Mesendoderm (in vitro differentiated cells): ENCODE data around the gene CCDC158.

Experiments used
- DNase-seq: peaks from one replicate; pipeline ENCODE4 v3.0.0; 2013
- H2AK5ac ChIP-seq: 2 replicates; pipeline ENCODE4 v1.6.1; 2013; ENCODE audit warnings: low read length, inconsistent platforms
- H2BK120ac ChIP-seq: 2 replicates; pipeline ENCODE4 v1.6.1; 2013; ENCODE audit warnings: low read depth, mild to moderate bottlenecking, low read length, moderate library complexity, mixed read lengths
- H2BK15ac ChIP-seq: replicated peaks from 2 replicates; pipeline ENCODE4 v1.6.1; 2013; ENCODE audit warnings: low read depth, mild to moderate bottlenecking, moderate library complexity
- H2BK5ac ChIP-seq: 2 replicates; pipeline ENCODE4 v1.6.1; 2013; ENCODE audit warnings: low read length, inconsistent platforms
- H3K18ac ChIP-seq: 2 replicates; pipeline ENCODE4 v1.6.1; 2013; ENCODE audit warnings: mild to moderate bottlenecking, low read length, mixed read lengths
- H3K23ac ChIP-seq: one replicate; pipeline ENCODE4 v1.6.1; 2013; ENCODE audit warnings: low read length
- H3K27ac ChIP-seq: 2 replicates; pipeline ENCODE4 v1.5.1; 2013; ENCODE audit warnings: low read depth, mild to moderate bottlenecking, inconsistent platforms, low read length, moderate library complexity
- H3K27me3 ChIP-seq: 2 replicates; pipeline ENCODE4 v1.6.1; 2013; ENCODE audit warnings: low read length, control low read depth, mild to moderate bottlenecking, inconsistent platforms; ENCODE audit not compliant: insufficient read depth, poor library complexity
- H3K36me3 ChIP-seq: 2 replicates; pipeline ENCODE4 v1.6.1; 2013; ENCODE audit warnings: low read length, inconsistent platforms; ENCODE audit not compliant: control insufficient read depth, insufficient read depth
- H3K4ac ChIP-seq: one replicate; pipeline ENCODE4 v1.6.1; 2013; ENCODE audit warnings: low read depth, mild to moderate bottlenecking, low read length, moderate library complexity
- H3K4me1 ChIP-seq: 2 replicates; pipeline ENCODE4 v1.6.1; 2013; ENCODE audit warnings: low read depth, low read length, inconsistent platforms; ENCODE audit not compliant: control insufficient read depth
- H3K4me2 ChIP-seq: 2 replicates; pipeline ENCODE4 v1.6.1; 2013; ENCODE audit warnings: low read length
- H3K4me3 ChIP-seq: 2 replicates; pipeline ENCODE4 v1.5.1; 2013; ENCODE audit warnings: mild to moderate bottlenecking, low read length
- H3K56ac ChIP-seq: one replicate; pipeline ENCODE4 v1.6.1; 2013; ENCODE audit warnings: low read length
- H3K79me1 ChIP-seq: 2 replicates; pipeline ENCODE4 v1.6.1; 2013; ENCODE audit warnings: low read length, inconsistent platforms
- H3K79me2 ChIP-seq: 2 replicates; pipeline ENCODE4 v1.6.1; 2013; ENCODE audit warnings: mild to moderate bottlenecking, low read length; ENCODE audit not compliant: control insufficient read depth, insufficient read depth
- H3K9ac ChIP-seq: 2 replicates; pipeline ENCODE4 v1.6.1; 2013; ENCODE audit warnings: low read length, inconsistent platforms
- H4K5ac ChIP-seq: one replicate; pipeline ENCODE4 v1.6.1; 2013; ENCODE audit warnings: low read length
- H4K8ac ChIP-seq: one replicate; pipeline ENCODE4 v1.6.1; 2013; ENCODE audit warnings: low read depth, mild to moderate bottlenecking, control low read depth, low read length, moderate library complexity
- WGBS: extraction: QIAGEN DNeasy Blood & Tissue Kit; methylation state at CpG from one replicate; pipeline ENCODE4 v1.1.7; 2013; ENCODE audit warnings: low lambda C conversion rate, missing lambda C conversion rate; ENCODE audit not compliant: insufficient coverage; ENCODE audit errors: extremely low coverage; 5-methylcytosine and 5-hydroxymethylcytosine counted together

CCDC158 gene

DNA sequence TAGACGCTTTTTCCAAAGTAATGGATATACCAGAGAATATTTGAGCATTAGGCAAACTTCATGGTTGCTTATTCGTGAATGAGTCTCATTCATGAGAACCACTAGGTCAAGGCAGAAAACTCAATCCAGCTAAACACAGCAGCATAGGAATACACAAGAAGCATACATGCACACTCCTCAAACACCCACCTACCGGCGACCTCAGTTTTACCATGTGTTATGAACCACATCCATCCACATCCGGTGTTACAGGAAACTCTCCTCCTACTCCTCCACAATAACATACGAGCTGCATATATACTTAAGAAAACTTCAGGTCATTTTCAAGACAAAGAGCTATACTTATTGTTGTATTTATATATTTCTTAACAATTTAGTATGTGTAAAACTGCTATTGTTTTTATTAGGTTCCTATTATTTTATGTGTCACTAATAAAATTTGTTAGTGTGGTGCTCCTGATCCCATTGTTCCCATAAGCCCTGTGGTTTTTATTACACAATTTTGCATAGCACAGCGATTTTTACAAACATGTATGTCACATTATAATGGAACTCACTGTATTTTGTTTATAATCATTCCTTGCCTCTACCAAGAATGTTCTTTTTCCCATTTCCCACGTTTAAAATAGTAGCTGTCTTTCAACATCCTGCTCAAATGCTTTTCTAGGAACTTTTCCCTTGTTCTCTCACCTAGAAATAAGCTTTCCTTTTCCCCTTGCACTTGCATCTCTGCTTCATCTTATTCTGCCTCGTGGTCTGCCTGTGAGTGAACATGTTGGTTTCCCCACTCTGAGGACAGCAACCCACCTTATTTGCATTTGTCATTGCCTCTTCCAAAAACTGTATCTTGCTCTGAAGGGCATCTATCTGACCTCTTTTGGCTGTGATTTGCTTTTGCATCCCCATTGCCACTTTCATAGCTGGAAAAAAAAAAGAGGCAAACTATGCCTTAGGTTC, 66.1 kb downstream of the CCDC158 start:
- no peaks in the 10 kb centered on the region for H3K79me2 ChIP-seq
- H3K56ac ChIP-seq: no peak overlapping the region
- DNase-seq: no peak
- no peak overlapping the region for H2BK120ac ChIP-seq
- no peak overlapping the region for H4K5ac ChIP-seq
- no peak overlapping the region for H3K4ac ChIP-seq
- no peak overlapping the region for H2BK5ac ChIP-seq
- H3K4me1 ChIP-seq: no peaks in the 10 kb centered on the region
- H3K27ac ChIP-seq: no peak overlapping the region
- H3K23ac ChIP-seq: no peak overlapping the region
- no peak overlapping the region for H3K18ac ChIP-seq
- H2AK5ac ChIP-seq: no peak overlapping the region
- no peak overlapping the region for H4K8ac ChIP-seq
- no CpG with 5 or more reads among the region's 9 CpGs for WGBS
- H2BK15ac ChIP-seq: no peak overlapping the region
- no peaks in the 10 kb centered on the region for H3K27me3 ChIP-seq
- H3K4me2 ChIP-seq: no peak overlapping the region
- no peak overlapping the region for H3K4me3 ChIP-seq
- H3K9ac ChIP-seq: no peak overlapping the region
- no peaks in the 10 kb centered on the region for H3K79me1 ChIP-seq
- H3K36me3 ChIP-seq: no peaks in the 10 kb centered on the region

DNA sequence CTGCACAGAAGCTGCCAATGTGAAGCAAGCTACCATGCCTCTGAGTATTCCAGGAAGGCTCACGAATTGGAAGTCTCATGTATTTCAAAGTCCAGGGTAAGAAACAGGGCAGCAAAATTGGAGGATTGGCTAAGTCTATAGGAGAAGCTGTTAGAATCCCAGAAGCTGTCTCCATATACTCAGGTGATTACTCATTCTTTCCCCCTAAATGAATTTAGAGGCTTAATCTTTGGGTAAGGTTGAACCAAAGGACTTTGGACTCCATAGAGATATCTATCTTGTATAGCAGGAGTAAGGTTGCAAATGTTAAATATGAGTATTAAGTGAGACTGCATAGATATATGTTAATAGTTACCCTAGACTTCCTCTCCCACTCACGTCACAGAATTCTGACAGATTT, 78.1 kb downstream of the CCDC158 start:
- Histone ChIP-seq H3K27me3 (no peaks in the 10 kb centered on the region), H3K23ac (no peak overlapping the region), H3K4me2 (no peak overlapping the region), H2BK5ac (no peak overlapping the region), H3K18ac (no peak overlapping the region), H3K56ac (no peak overlapping the region), H3K4me3 (no peak overlapping the region), H3K9ac (no peak overlapping the region), H4K5ac (no peak overlapping the region), H3K27ac (no peak overlapping the region), H2BK120ac (no peak overlapping the region), H3K79me1 (no peaks in the 10 kb centered on the region), H3K79me2 (no peaks in the 10 kb centered on the region), H3K4ac (no peak overlapping the region), H4K8ac (no peak overlapping the region), H3K4me1 (no peaks in the 10 kb centered on the region), H2AK5ac (no peak overlapping the region), H2BK15ac (no peak overlapping the region), H3K36me3 (no peaks in the 10 kb centered on the region)
- DNase-seq: no peak
- WGBS: no CpG with 5 or more reads among the region's 2 CpGs

DNA sequence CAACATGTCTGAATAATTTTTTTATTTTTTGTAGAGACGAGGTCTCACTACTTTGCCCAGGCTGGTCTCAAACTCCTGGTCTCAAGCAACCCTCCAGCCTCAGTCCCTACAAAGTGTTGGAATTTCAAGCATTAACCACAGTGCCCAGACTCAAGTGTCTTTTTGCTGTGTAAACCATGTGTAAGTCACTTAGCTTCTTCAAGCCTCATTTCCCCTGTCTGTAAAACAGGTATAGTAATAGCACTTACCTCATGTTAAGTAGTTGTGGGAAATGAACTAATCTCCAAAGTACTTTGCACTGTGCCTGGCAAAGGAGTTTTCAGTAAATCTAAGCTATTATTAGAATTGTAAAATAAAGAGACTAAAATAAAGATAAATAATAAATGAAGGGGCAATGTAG, 78.8 kb downstream of the CCDC158 start:
- H3K18ac ChIP-seq: no peak overlapping the region
- no CpG with 5 or more reads among the region's 1 CpG for WGBS
- no peak overlapping the region for H4K5ac ChIP-seq
- no peak overlapping the region for H3K4ac ChIP-seq
- no peaks in the 10 kb centered on the region for H3K27me3 ChIP-seq
- no peak overlapping the region for H3K56ac ChIP-seq
- H2AK5ac ChIP-seq: no peak overlapping the region
- H4K8ac ChIP-seq: no peak overlapping the region
- no peaks in the 10 kb centered on the region for H3K79me2 ChIP-seq
- no peak overlapping the region for H3K27ac ChIP-seq
- H3K79me1 ChIP-seq: no peaks in the 10 kb centered on the region
- H3K23ac ChIP-seq: no peak overlapping the region
- no peak overlapping the region for H2BK15ac ChIP-seq
- no peak overlapping the region for H2BK120ac ChIP-seq
- H3K36me3 ChIP-seq: no peaks in the 10 kb centered on the region
- H3K4me1 ChIP-seq: no peaks in the 10 kb centered on the region
- H2BK5ac ChIP-seq: no peak overlapping the region
- no peak overlapping the region for H3K9ac ChIP-seq
- no peak for DNase-seq
- no peak overlapping the region for H3K4me2 ChIP-seq
- H3K4me3 ChIP-seq: no peak overlapping the region

DNA sequence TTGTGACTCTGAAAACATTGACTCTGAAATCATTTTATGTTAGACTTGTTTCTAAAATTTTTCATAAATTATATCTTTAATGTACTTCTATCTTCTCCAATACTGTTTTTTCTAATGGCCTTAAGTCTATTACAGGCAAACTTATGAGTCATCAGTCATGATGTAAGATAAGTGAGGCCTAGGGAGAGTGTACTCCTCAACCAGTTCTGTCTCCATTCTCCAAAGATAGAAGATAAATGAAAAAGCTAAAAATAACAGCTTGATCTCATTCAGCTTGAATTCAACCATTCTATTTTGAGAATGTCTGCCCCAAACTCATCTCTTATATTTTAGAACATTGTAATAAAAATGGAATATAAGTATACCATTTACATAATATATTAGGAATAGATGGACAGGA, 79.9 kb downstream of the CCDC158 start:
- Histone ChIP-seq H3K79me1 (no peaks in the 10 kb centered on the region), H3K18ac (no peak overlapping the region), H3K27me3 (no peaks in the 10 kb centered on the region), H3K4me2 (no peak overlapping the region), H2BK5ac (no peak overlapping the region), H3K56ac (no peak overlapping the region), H3K23ac (no peak overlapping the region), H2AK5ac (no peak overlapping the region), H3K4me1 (no peaks in the 10 kb centered on the region), H2BK15ac (no peak overlapping the region), H3K4ac (no peak overlapping the region), H3K27ac (no peak overlapping the region), H2BK120ac (no peak overlapping the region), H3K9ac (no peak overlapping the region), H4K8ac (no peak overlapping the region), H3K79me2 (no peaks in the 10 kb centered on the region), H4K5ac (no peak overlapping the region), H3K4me3 (no peak overlapping the region), H3K36me3 (no peaks in the 10 kb centered on the region)
- no peak for DNase-seq

DNA sequence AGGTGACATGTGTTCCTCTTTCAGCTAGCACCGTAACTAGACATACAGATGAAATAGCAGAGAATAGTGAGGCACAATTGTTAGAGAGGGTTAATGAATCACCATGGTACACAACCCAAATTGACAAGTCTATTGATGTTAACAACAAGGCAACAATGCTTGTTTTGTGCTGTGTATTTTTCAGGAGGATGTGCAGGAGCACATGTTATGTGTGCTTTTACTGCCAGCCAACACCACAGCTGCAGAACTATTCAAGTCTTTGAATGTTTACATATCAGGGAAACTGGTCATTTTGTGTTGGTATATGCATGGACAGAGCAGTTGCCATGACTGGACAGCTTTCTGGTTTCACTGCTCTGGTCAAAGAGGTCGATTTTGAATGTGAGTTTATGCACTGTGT, 81.6 kb downstream of the CCDC158 start:
- H4K8ac ChIP-seq: no peak overlapping the region
- no peak for DNase-seq
- H3K4me3 ChIP-seq: no peak overlapping the region
- H3K9ac ChIP-seq: no peak overlapping the region
- no peak overlapping the region for H3K4me2 ChIP-seq
- H3K56ac ChIP-seq: no peak overlapping the region
- H3K4me1 ChIP-seq: no peaks in the 10 kb centered on the region
- no peak overlapping the region for H2BK120ac ChIP-seq
- H3K27ac ChIP-seq: no peak overlapping the region
- H4K5ac ChIP-seq: no peak overlapping the region
- H3K23ac ChIP-seq: no peak overlapping the region
- no peak overlapping the region for H3K18ac ChIP-seq
- no peak overlapping the region for H2BK15ac ChIP-seq
- no peaks in the 10 kb centered on the region for H3K79me2 ChIP-seq
- H3K27me3 ChIP-seq: no peaks in the 10 kb centered on the region
- H2BK5ac ChIP-seq: no peak overlapping the region
- no peak overlapping the region for H3K4ac ChIP-seq
- H2AK5ac ChIP-seq: no peak overlapping the region
- no peaks in the 10 kb centered on the region for H3K36me3 ChIP-seq
- H3K79me1 ChIP-seq: no peaks in the 10 kb centered on the region
- no CpG with 5 or more reads among the region's 2 CpGs for whole genome bisulfite sequencing

DNA sequence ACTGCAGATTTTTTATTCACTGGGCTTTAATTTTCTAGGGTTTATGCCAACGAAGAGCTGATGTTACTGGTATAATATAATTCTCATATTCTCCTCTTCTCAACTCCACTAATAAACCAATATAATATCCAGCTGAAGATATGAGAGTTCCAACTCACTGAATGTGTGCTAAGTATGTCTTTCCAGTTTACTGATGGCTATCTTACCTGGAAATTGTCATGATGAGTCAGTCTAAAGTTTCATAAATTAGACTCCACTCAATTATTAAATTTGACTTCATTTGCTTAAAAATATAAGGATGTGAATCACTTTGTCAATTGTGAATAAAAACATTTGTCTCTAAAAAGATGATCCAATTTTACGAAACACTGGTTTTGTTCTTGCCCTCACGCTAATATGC, 86.1 kb downstream of the CCDC158 start:
- no peaks in the 10 kb centered on the region for H3K79me2 ChIP-seq
- H3K56ac ChIP-seq: no peak overlapping the region
- H4K5ac ChIP-seq: no peak overlapping the region
- H3K4me3 ChIP-seq: no peak overlapping the region
- H3K36me3 ChIP-seq: no peaks in the 10 kb centered on the region
- no peak overlapping the region for H3K4ac ChIP-seq
- H3K23ac ChIP-seq: no peak overlapping the region
- H2BK15ac ChIP-seq: no peak overlapping the region
- H3K9ac ChIP-seq: no peak overlapping the region
- H2AK5ac ChIP-seq: no peak overlapping the region
- H3K4me1 ChIP-seq: no peaks in the 10 kb centered on the region
- H3K4me2 ChIP-seq: no peak overlapping the region
- H3K79me1 ChIP-seq: no peaks in the 10 kb centered on the region
- H2BK5ac ChIP-seq: no peak overlapping the region
- no peak overlapping the region for H3K18ac ChIP-seq
- H4K8ac ChIP-seq: no peak overlapping the region
- no peaks in the 10 kb centered on the region for H3K27me3 ChIP-seq
- DNase-seq: no peak
- H2BK120ac ChIP-seq: no peak overlapping the region
- no peak overlapping the region for H3K27ac ChIP-seq
- WGBS: no CpG with 5 or more reads among the region's 3 CpGs
